Stimulated activated naive CD8-positive, alpha-beta T cell treated with anti-CD3 and anti-CD28 coated beads, Interleukin-15, Interleukin-2, amounts not matched to agents 100 ng/mL and 50 ng/mL, for 24 hours (primary cell): ENCODE measurements around the gene TRIM40.
"Not testable (repeated sequence)": the region's sequence is repeated elsewhere in the genome, so short reads cannot be mapped to it uniquely, and the experiment has no call there.

Experiments used
- H3K27ac Mint-ChIP-seq: one replicate; pipeline ENCODE4 v1.8.0; 2021; ENCODE audit warnings: mild to moderate bottlenecking, mixed read lengths
- H3K27me3 Mint-ChIP-seq: one replicate; pipeline ENCODE4 v1.8.0; 2021; ENCODE audit warnings: mixed read lengths
- H3K36me3 Mint-ChIP-seq: one replicate; pipeline ENCODE4 v1.8.0; 2021; ENCODE audit warnings: low read depth, mixed read lengths
- H3K4me1 Mint-ChIP-seq: one replicate; pipeline ENCODE4 v1.8.0; 2021; ENCODE audit warnings: low read depth, mixed read lengths
- H3K4me3 Mint-ChIP-seq: one replicate; pipeline ENCODE4 v1.8.0; 2021; ENCODE audit warnings: mild to moderate bottlenecking, mixed read lengths
- H3K9me3 Mint-ChIP-seq: one replicate; pipeline ENCODE4 v1.8.0; 2021; ENCODE audit warnings: mixed read lengths

Gene TRIM40

GRCh38 chr6:30129265-30130178, 6.4 kb upstream of the TRIM40 start:
- H3K27ac Mint-ChIP-seq, result no peak overlapping the region
- H3K36me3 Mint-ChIP-seq, result no peaks in the 10 kb centered on the region
- peaks cover 90% of the 10 kb centered on the region for H3K27me3 Mint-ChIP-seq
- H3K4me3 Mint-ChIP-seq, result no peak overlapping the region
- peaks cover 26% of the 10 kb centered on the region for H3K4me1 Mint-ChIP-seq
- H3K9me3 Mint-ChIP-seq, result no peaks in the 10 kb centered on the region

GRCh38 chr6:30130179-30130679, 5.7 kb upstream of the TRIM40 start:
- Mint-ChIP-seq H3K27ac (no peak overlapping the region), H3K4me1 (peaks cover 26% of the 10 kb centered on the region), H3K4me3 (no peak overlapping the region), H3K36me3 (no peaks in the 10 kb centered on the region), H3K27me3 (peaks cover 85% of the 10 kb centered on the region), H3K9me3 (no peaks in the 10 kb centered on the region)

GRCh38 chr6:30130887-30131862, 4.8 kb upstream of the TRIM40 start:
- H3K27ac Mint-ChIP-seq, result no peak overlapping the region
- no peak overlapping the region for H3K4me3 Mint-ChIP-seq
- H3K27me3 Mint-ChIP-seq, result peaks cover 80% of the 10 kb centered on the region

GRCh38 chr6:30131947-30132497, 3.9 kb upstream of the TRIM40 start:
- no peak overlapping the region for H3K4me3 Mint-ChIP-seq

More at GRCh38 chr6:30130887-30131862, 4.8 kb upstream of the TRIM40 start:
- H3K4me1 Mint-ChIP-seq, result peaks cover 29% of the 10 kb centered on the region
- H3K9me3 Mint-ChIP-seq, result no peaks in the 10 kb centered on the region
- H3K36me3 Mint-ChIP-seq, result no peaks in the 10 kb centered on the region

GRCh38 chr6:30135147-30135546, 793 bp upstream of the TRIM40 start:
- no peaks in the 10 kb centered on the region for H3K36me3 Mint-ChIP-seq
- peaks cover 10% of the 10 kb centered on the region for H3K4me1 Mint-ChIP-seq
- no peak overlapping the region for H3K4me3 Mint-ChIP-seq
- no peak overlapping the region for H3K27ac Mint-ChIP-seq
- no peaks in the 10 kb centered on the region for H3K9me3 Mint-ChIP-seq
- peaks cover 63% of the 10 kb centered on the region for H3K27me3 Mint-ChIP-seq

More at GRCh38 chr6:30131947-30132497, 3.9 kb upstream of the TRIM40 start:
- H3K27me3 Mint-ChIP-seq, result peaks cover 73% of the 10 kb centered on the region
- no peaks in the 10 kb centered on the region for H3K36me3 Mint-ChIP-seq
- no peak overlapping the region for H3K27ac Mint-ChIP-seq
- no peaks in the 10 kb centered on the region for H3K9me3 Mint-ChIP-seq
- peaks cover 29% of the 10 kb centered on the region for H3K4me1 Mint-ChIP-seq

GRCh38 chr6:30136570-30137286, 788 bp downstream of the TRIM40 start:
- H3K4me3 Mint-ChIP-seq, result no peak overlapping the region
- no peaks in the 10 kb centered on the region for H3K9me3 Mint-ChIP-seq
- H3K27ac Mint-ChIP-seq, result no peak overlapping the region
- H3K36me3 Mint-ChIP-seq, result no peaks in the 10 kb centered on the region
- peaks cover 3% of the 10 kb centered on the region for H3K4me1 Mint-ChIP-seq
- peaks cover 62% of the 10 kb centered on the region for H3K27me3 Mint-ChIP-seq

GRCh38 chr6:30140240-30140639, 4.3 kb downstream of the TRIM40 start:
- not testable (repeated sequence) for H3K4me3 Mint-ChIP-seq, H3K36me3 Mint-ChIP-seq, H3K9me3 Mint-ChIP-seq, H3K27ac Mint-ChIP-seq, H3K4me1 Mint-ChIP-seq
- H3K27me3 Mint-ChIP-seq, result peaks cover 64% of the 10 kb centered on the region

GRCh38 chr6:30142665-30143064, 6.7 kb downstream of the TRIM40 start:
- Mint-ChIP-seq H3K4me3 (no peak overlapping the region), H3K9me3 (no peaks in the 10 kb centered on the region), H3K36me3 (no peaks in the 10 kb centered on the region), H3K4me1 (no peaks in the 10 kb centered on the region), H3K27ac (no peak overlapping the region), H3K27me3 (peaks cover 58% of the 10 kb centered on the region)

GRCh38 chr6:30143780-30144179, 7.8 kb downstream of the TRIM40 start:
- Mint-ChIP-seq H3K4me1 (no peaks in the 10 kb centered on the region), H3K4me3 (no peak overlapping the region), H3K27me3 (peaks cover 58% of the 10 kb centered on the region), H3K27ac (no peak overlapping the region), H3K9me3 (no peaks in the 10 kb centered on the region), H3K36me3 (no peaks in the 10 kb centered on the region)

- Mint-ChIP-seq H3K27me3 (peaks cover 52% of the 10 kb centered on the region), H3K9me3 (no peaks in the 10 kb centered on the region), H3K4me1 (no peaks in the 10 kb centered on the region), H3K27ac (no peak overlapping the region), H3K36me3 (no peaks in the 10 kb centered on the region), H3K4me3 (no peak overlapping the region)
These were observed 8.9 kb downstream of the TRIM40 start for GRCh38 chr6:30144811-30145210.

GRCh38 chr6:30145818-30146217, 9.9 kb downstream of the TRIM40 start:
- Mint-ChIP-seq H3K4me3 (no peak overlapping the region), H3K4me1 (no peaks in the 10 kb centered on the region), H3K36me3 (no peaks in the 10 kb centered on the region), H3K27me3 (peaks cover 44% of the 10 kb centered on the region), H3K9me3 (no peaks in the 10 kb centered on the region), H3K27ac (no peak overlapping the region)

GRCh38 chr6:30147096-30147495, 11.2 kb downstream of the TRIM40 start:
- H3K36me3 Mint-ChIP-seq, result no peaks in the 10 kb centered on the region
- no peaks in the 10 kb centered on the region for H3K4me1 Mint-ChIP-seq
- no peak overlapping the region for H3K4me3 Mint-ChIP-seq
- H3K9me3 Mint-ChIP-seq, result no peaks in the 10 kb centered on the region
- H3K27ac Mint-ChIP-seq, result no peak overlapping the region
- H3K27me3 Mint-ChIP-seq, result peaks cover 34% of the 10 kb centered on the region

- H3K4me3 Mint-ChIP-seq, result no peak overlapping the region
- peaks cover 23% of the 10 kb centered on the region for H3K27me3 Mint-ChIP-seq
- no peaks in the 10 kb centered on the region for H3K9me3 Mint-ChIP-seq
- H3K36me3 Mint-ChIP-seq, result no peaks in the 10 kb centered on the region
- no peak overlapping the region for H3K27ac Mint-ChIP-seq
- H3K4me1 Mint-ChIP-seq, result no peaks in the 10 kb centered on the region
These were observed 13.3 kb downstream of the TRIM40 start for GRCh38 chr6:30149234-30149633.

- no peaks in the 10 kb centered on the region for H3K36me3 Mint-ChIP-seq
- H3K4me1 Mint-ChIP-seq, result no peaks in the 10 kb centered on the region
- peaks cover 15% of the 10 kb centered on the region for H3K27me3 Mint-ChIP-seq
- H3K4me3 Mint-ChIP-seq, result no peak overlapping the region
- H3K9me3 Mint-ChIP-seq, result no peaks in the 10 kb centered on the region
- H3K27ac Mint-ChIP-seq, result no peak overlapping the region
These were observed 14.1 kb downstream of the TRIM40 start for GRCh38 chr6:30149858-30150550.
